Measurements from ENCODE around the gene TENM3. TPM values are rescaled to one million over a fixed set of nuclear protein-coding genes. Genes with fewer than 3 reads are reported as not detected.

The TENM3 gene
- total RNA-seq, 2 experiments from 2014 or later = not detected

- DNase-seq = no peak
Observed at GRCh38 chr4:182288534-182288933, 45.3 kb downstream of the TENM3 start.

GRCh38 chr4:182289809-182290208, 46.6 kb downstream of the TENM3 start:
- H3K4me1 Mint-ChIP-seq (ENCODE audit: low read depth) = no peaks in the 10 kb centered on the region
- ChIA-PET CTCF (no interaction called here), POLR2A (no interaction called here)
- no peaks in the 10 kb centered on the region for H3K27me3 Mint-ChIP-seq
- no peaks in the 10 kb centered on the region for H3K36me3 Mint-ChIP-seq
- no peak overlapping the region for H3K27ac Mint-ChIP-seq
- no peak overlapping the region for H3K4me3 Mint-ChIP-seq
- no peak for DNase-seq
- H3K9me3 Mint-ChIP-seq = no peaks in the 10 kb centered on the region
- intact Hi-C loops (cut with micrococcal nuclease) = no loop called here

More at GRCh38 chr4:182288534-182288933, 45.3 kb downstream of the TENM3 start:
- no peaks in the 10 kb centered on the region for H3K36me3 Mint-ChIP-seq
- no peaks in the 10 kb centered on the region for H3K27me3 Mint-ChIP-seq
- no peak overlapping the region for H3K27ac Mint-ChIP-seq
- ChIA-PET CTCF (no interaction called here), POLR2A (no interaction called here)
- H3K4me1 Mint-ChIP-seq (ENCODE audit: low read depth) = no peaks in the 10 kb centered on the region
- H3K9me3 Mint-ChIP-seq = no peaks in the 10 kb centered on the region
- H3K4me3 Mint-ChIP-seq = no peak overlapping the region
- intact Hi-C loops (cut with micrococcal nuclease) = no loop called here

DNA sequence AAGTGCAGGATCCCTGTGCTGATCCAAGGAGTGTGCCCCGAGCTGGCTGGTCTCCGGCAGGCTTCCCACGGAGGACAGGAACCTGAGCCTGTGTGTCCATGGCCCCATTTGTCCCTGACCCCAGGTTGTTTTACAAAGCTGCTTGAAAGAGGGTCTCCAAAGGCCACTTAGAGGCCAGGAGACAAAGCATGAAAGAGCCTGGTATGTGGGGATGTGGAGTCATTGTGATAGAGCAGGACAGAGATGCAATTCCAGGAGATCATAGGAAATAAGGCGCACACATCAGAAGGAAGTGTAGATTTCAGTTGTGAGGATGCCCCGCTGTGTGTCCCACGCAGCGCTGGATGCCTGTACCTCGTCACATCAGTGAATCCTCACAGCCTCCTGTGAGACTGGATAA, 48.0 kb downstream of the TENM3 start:
- POLR2A ChIA-PET = no interaction called here
- intact Hi-C loops (cut with micrococcal nuclease) = no loop called here
- no peak for DNase-seq

GRCh38 chr4:182291597-182292270, 48.5 kb downstream of the TENM3 start:
- Mint-ChIP-seq H3K27ac (no peak overlapping the region), H3K4me3 (no peak overlapping the region), H3K4me1 (ENCODE audit: low read depth) (no peaks in the 10 kb centered on the region), H3K9me3 (no peaks in the 10 kb centered on the region), H3K27me3 (no peaks in the 10 kb centered on the region), H3K36me3 (no peaks in the 10 kb centered on the region)
- intact Hi-C loops (cut with micrococcal nuclease) = no loop called here
- ChIA-PET CTCF (no interaction called here), POLR2A (no interaction called here)
- no peak for DNase-seq

More for the DNA sequence above, 48.0 kb downstream of the TENM3 start:
- Mint-ChIP-seq H3K4me3 (no peak overlapping the region), H3K9me3 (no peaks in the 10 kb centered on the region), H3K27me3 (no peaks in the 10 kb centered on the region), H3K36me3 (no peaks in the 10 kb centered on the region), H3K4me1 (ENCODE audit: low read depth) (no peaks in the 10 kb centered on the region), H3K27ac (no peak overlapping the region)
- CTCF ChIA-PET = no interaction called here

DNA sequence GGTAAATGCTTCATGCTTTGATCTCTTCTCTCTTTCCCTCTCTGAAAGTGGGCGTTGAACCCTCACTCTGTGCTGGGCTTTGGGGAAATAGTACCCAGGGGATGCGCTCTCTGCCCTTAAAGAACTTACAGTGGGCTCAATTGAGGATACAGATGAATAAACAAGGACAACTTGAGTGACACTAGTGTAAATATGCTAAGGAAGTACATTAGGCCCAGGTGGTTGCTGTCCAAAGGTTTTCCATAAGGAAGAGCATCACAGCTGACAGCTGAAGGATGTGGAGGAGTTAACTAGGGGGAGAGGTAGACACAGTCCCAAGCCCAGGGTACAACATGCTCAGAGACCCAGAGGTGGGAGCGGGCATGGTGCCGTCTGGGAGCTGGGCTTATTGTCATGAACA, 49.4 kb downstream of the TENM3 start:
- POLR2A ChIA-PET = no interaction called here
- intact Hi-C loops (cut with micrococcal nuclease) = no loop called here
- CTCF ChIA-PET = no interaction called here
- H3K27ac Mint-ChIP-seq = no peak overlapping the region
- no peaks in the 10 kb centered on the region for H3K4me1 Mint-ChIP-seq (ENCODE audit: low read depth)
- H3K27me3 Mint-ChIP-seq = no peaks in the 10 kb centered on the region
- no peak overlapping the region for H3K4me3 Mint-ChIP-seq
- H3K36me3 Mint-ChIP-seq = no peaks in the 10 kb centered on the region
- no peak for DNase-seq
- no peaks in the 10 kb centered on the region for H3K9me3 Mint-ChIP-seq

GRCh38 chr4:182293691-182294255, 50.6 kb downstream of the TENM3 start:
- Mint-ChIP-seq H3K27ac (no peak overlapping the region), H3K4me3 (no peak overlapping the region), H3K27me3 (peaks cover 4% of the 10 kb centered on the region), H3K9me3 (peaks cover 2% of the 10 kb centered on the region), H3K4me1 (ENCODE audit: low read depth) (no peaks in the 10 kb centered on the region), H3K36me3 (no peaks in the 10 kb centered on the region)
- no peak for DNase-seq
- ChIA-PET POLR2A (no interaction called here), CTCF (no interaction called here)
- intact Hi-C loops (cut with micrococcal nuclease) = no loop called here

DNA sequence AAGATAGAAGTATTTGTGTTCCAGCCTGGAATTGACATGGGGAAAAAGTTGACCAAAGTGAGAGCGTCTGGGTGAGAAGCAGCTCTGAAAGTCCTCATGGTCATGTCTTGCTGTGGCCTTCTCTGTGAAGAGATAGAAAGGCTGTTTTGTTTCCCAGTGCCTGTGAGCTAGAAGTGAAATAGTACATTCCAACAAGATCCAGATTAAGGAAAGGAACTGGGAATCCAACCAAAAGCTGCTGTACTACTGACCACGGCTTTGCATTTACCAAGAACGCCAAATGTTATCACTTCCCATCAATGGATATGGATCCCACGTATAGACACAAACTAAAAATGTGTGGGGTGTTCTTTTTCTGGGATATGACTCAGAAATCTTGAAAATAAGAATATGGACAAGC, 51.2 kb downstream of the TENM3 start:
- intact Hi-C loops (cut with micrococcal nuclease) = no loop called here
- H3K27me3 Mint-ChIP-seq = peaks cover 4% of the 10 kb centered on the region
- H3K4me1 Mint-ChIP-seq (ENCODE audit: low read depth) = no peaks in the 10 kb centered on the region
- no peaks in the 10 kb centered on the region for H3K36me3 Mint-ChIP-seq
- H3K9me3 Mint-ChIP-seq = peaks cover 2% of the 10 kb centered on the region
- H3K4me3 Mint-ChIP-seq = no peak overlapping the region
- ChIA-PET POLR2A (no interaction called here), CTCF (no interaction called here)
- no peak overlapping the region for H3K27ac Mint-ChIP-seq
- no peak for DNase-seq

- DNase-seq = no peak
- peaks cover 2% of the 10 kb centered on the region for H3K9me3 Mint-ChIP-seq
- H3K4me1 Mint-ChIP-seq (ENCODE audit: low read depth) = no peaks in the 10 kb centered on the region
- no peak overlapping the region for H3K4me3 Mint-ChIP-seq
- ChIA-PET POLR2A (no interaction called here), CTCF (no interaction called here)
- no peaks in the 10 kb centered on the region for H3K36me3 Mint-ChIP-seq
- no peak overlapping the region for H3K27ac Mint-ChIP-seq
- intact Hi-C loops (cut with micrococcal nuclease) = no loop called here
- peaks cover 4% of the 10 kb centered on the region for H3K27me3 Mint-ChIP-seq
Observed at GRCh38 chr4:182297659-182298058, 54.5 kb downstream of the TENM3 start.

- H3K27ac Mint-ChIP-seq = no peak overlapping the region
- intact Hi-C loops (cut with micrococcal nuclease) = no loop called here
- H3K4me3 Mint-ChIP-seq = no peak overlapping the region
- H3K9me3 Mint-ChIP-seq = peaks cover 2% of the 10 kb centered on the region
- no peak for DNase-seq
- no peaks in the 10 kb centered on the region for H3K4me1 Mint-ChIP-seq (ENCODE audit: low read depth)
- CTCF ChIA-PET = no interaction called here
- POLR2A ChIA-PET = no interaction called here
- H3K36me3 Mint-ChIP-seq = no peaks in the 10 kb centered on the region
- peaks cover 4% of the 10 kb centered on the region for H3K27me3 Mint-ChIP-seq
Observed at GRCh38 chr4:182301736-182302135, 58.5 kb downstream of the TENM3 start.

GRCh38 chr4:182303847-182304246, 60.6 kb downstream of the TENM3 start:
- H3K27me3 Mint-ChIP-seq = no peaks in the 10 kb centered on the region
- H3K36me3 Mint-ChIP-seq = no peaks in the 10 kb centered on the region
- CTCF ChIA-PET = no interaction called here
- H3K27ac Mint-ChIP-seq = no peak overlapping the region
- POLR2A ChIA-PET = no interaction called here
- intact Hi-C loops (cut with micrococcal nuclease) = no loop called here
- DNase-seq = no peak
- no peaks in the 10 kb centered on the region for H3K9me3 Mint-ChIP-seq
- no peak overlapping the region for H3K4me3 Mint-ChIP-seq
- no peaks in the 10 kb centered on the region for H3K4me1 Mint-ChIP-seq (ENCODE audit: low read depth)

- intact Hi-C loops (cut with micrococcal nuclease) = no loop called here
Observed at GRCh38 chr4:182306792-182307507, 63.7 kb downstream of the TENM3 start.

GRCh38 chr4:182307746-182308145, 64.5 kb downstream of the TENM3 start:
- H3K27ac Mint-ChIP-seq = no peak overlapping the region
- ChIA-PET POLR2A (no interaction called here), CTCF (interaction anchor here (0.9 kb wide), 1 partner anchor 11 kb away, joined by 3 read pairs; no protein-coding TSS in a partner anchor)
- H3K27me3 Mint-ChIP-seq = no peaks in the 10 kb centered on the region
- no peak overlapping the region for H3K4me3 Mint-ChIP-seq
- no peak for DNase-seq
- intact Hi-C loops (cut with micrococcal nuclease) = no loop called here
- no peaks in the 10 kb centered on the region for H3K4me1 Mint-ChIP-seq (ENCODE audit: low read depth)
- no peaks in the 10 kb centered on the region for H3K9me3 Mint-ChIP-seq
- no peaks in the 10 kb centered on the region for H3K36me3 Mint-ChIP-seq

More at GRCh38 chr4:182306792-182307507, 63.7 kb downstream of the TENM3 start:
- H3K27me3 Mint-ChIP-seq = no peaks in the 10 kb centered on the region
- no peak overlapping the region for H3K27ac Mint-ChIP-seq
- H3K9me3 Mint-ChIP-seq = no peaks in the 10 kb centered on the region
- ChIA-PET POLR2A (no interaction called here), CTCF (interaction anchor here (0.9 kb wide), 1 partner anchor 12 kb away, joined by 3 read pairs; no protein-coding TSS in a partner anchor)
- DNase-seq = no peak
- H3K4me1 Mint-ChIP-seq (ENCODE audit: low read depth) = no peaks in the 10 kb centered on the region
- no peaks in the 10 kb centered on the region for H3K36me3 Mint-ChIP-seq
- H3K4me3 Mint-ChIP-seq = no peak overlapping the region

- Mint-ChIP-seq H3K9me3 (peaks cover 10% of the 10 kb centered on the region), H3K36me3 (no peaks in the 10 kb centered on the region), H3K27me3 (no peaks in the 10 kb centered on the region), H3K4me3 (no peak overlapping the region), H3K27ac (no peak overlapping the region), H3K4me1 (ENCODE audit: low read depth) (no peaks in the 10 kb centered on the region)
- DNase-seq = no peak
- ChIA-PET POLR2A (no interaction called here), CTCF (no interaction called here)
- intact Hi-C loops (cut with micrococcal nuclease) = no loop called here
Observed at GRCh38 chr4:182309877-182310276, 66.7 kb downstream of the TENM3 start.

Measured in activated CD4-positive, alpha-beta memory T cell treated with anti-CD3 and anti-CD28 coated beads for 36 hours (primary cell).